ENCODE measurements around the gene CDH23.
A peak's percentile ranks its signal among the peaks of the same experiment; 100 is the strongest.

Gene CDH23

DNA sequence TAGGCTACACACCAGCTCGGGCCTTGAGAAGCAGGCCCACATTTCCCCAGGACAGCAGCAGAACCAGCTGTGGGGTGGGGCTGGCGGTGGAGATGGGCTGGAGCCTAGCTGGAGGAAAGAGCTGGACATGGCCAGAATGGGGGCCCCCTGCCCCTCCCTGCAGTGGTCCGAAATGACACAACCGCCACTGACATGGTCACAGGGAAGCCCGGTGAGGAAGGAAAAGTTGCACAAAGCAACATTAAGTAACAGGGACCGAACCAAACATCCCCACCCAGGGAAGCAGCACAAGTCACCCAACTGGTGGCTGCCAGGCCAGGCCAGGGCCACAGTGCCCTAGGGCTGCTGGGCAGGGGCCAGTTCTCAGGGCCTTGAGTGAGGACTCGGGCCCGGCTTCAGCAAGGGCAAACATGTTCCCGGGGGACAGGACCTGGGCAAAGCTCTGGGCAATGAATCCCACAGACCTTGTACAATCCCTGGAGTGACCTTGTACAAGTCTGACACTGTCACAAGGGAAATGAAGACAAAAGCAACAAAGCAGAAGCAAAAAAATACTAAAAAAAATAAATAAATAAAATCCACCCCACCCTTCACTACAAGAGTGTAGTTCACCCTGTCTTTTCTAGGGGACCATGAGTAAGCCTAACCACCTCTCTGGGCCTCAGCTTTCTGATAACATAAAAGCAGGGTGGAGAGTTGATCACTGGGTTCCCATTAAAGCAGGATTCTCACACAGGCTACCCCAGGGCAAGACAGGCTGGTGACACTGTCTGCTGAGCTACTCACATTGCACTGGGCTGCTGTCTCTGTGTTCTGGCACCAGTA lies 421.3 kb downstream of the CDH23 start:
- no peak for ATAC-seq (ENCODE audit: low read depth)
- Mint-ChIP-seq H3K9me3 (no peaks in the 10 kb centered on the region), H3K36me3 (peaks cover 30% of the 10 kb centered on the region), H3K27me3 (no peaks in the 10 kb centered on the region), H3K4me3 (no peak overlapping the region), H3K27ac (no peak overlapping the region), H3K4me1 (peaks cover 4% of the 10 kb centered on the region)
- no peak for DNase-seq (ENCODE audit: low spot score in 2 of 2)

DNA sequence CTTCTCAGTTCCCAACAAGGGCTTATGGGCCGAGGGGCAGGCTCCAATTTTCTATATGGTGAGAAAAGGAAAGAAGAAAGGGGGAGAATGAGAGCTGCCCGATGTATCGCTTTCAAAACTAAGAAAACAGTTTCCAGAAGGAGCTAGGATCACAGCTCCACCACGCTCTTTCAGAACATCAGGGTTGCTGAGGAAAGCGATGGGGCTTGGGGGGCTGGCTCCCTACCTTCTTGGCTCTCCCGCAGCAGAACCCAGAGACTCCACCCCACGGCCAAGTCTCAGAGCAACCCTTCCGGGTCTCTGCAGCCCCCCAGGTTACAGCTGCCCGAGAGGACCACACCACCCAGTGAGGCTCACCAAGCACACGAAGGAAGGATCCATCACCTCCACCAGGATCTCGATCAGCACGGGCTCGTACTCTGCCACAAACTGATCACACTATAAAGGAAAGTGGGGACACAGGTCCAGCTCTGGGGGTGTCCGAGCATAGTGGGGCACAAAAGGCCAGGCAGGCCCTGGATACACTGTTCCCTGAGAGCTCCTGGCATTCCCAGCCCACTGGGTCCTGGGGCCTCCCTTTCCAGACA lies 422.0 kb downstream of the CDH23 start:
- Mint-ChIP-seq H3K4me1 (peaks cover 4% of the 10 kb centered on the region), H3K27me3 (no peaks in the 10 kb centered on the region), H3K36me3 (peaks cover 32% of the 10 kb centered on the region), H3K9me3 (no peaks in the 10 kb centered on the region), H3K4me3 (no peak overlapping the region), H3K27ac (no peak overlapping the region)
- ATAC-seq (ENCODE audit: low read depth) (no peak), DNase-seq (ENCODE audit: low spot score in 2 of 2) (no peak)

DNA sequence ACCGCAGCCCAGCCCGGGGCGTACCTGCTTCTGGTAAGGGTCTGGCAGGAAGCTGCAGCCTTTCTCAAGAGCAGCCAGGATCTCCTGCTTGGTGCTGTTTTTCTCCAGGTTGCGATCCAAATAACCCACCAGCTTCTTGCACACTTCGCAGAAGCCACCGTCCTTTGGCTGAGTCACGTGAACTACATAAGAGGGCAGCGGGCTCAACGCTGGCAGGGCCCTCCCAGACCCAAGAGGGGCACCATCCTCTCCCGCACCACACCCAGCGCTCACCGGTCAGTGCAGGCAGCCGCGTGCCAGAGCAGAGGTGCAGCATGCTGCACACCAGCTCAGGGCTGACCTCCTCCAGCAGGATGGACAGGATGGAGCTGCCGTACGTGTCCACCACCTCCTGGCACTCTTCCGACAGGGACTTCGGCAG lies 422.7 kb downstream of the CDH23 start:
- no peaks in the 10 kb centered on the region for H3K9me3 Mint-ChIP-seq
- ATAC-seq (ENCODE audit: low read depth) (no peak), DNase-seq (ENCODE audit: low spot score in 2 of 2) (no peak)

DNA sequence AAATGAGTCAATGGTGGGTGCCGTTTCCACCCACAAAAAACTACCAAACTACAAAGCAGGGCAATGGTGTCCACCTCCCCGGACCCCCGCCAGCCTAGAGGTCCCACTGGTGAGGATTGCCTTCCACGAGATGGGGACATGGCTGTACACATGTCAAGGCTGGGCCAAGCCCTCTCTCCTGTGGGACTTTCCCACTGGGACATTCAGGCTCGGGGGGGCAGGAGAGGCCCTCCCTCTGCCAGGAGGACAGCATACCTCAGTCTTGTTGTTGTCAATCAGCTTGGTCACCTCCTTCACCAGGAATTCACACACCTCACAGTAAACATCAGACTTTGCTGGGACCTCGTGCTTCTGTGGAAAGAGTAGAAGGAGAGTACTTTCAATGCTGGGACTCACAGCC lies 423.3 kb downstream of the CDH23 start:
- no peak overlapping the region for H3K4me3 Mint-ChIP-seq
- ATAC-seq (ENCODE audit: low read depth): no peak
- H3K36me3 Mint-ChIP-seq: peaks cover 32% of the 10 kb centered on the region
- H3K27me3 Mint-ChIP-seq: no peaks in the 10 kb centered on the region
- no peaks in the 10 kb centered on the region for H3K9me3 Mint-ChIP-seq
- H3K27ac Mint-ChIP-seq: no peak overlapping the region
- no peak for DNase-seq (ENCODE audit: low spot score in 2 of 2)
- H3K4me1 Mint-ChIP-seq: no peaks in the 10 kb centered on the region

More for the DNA sequence above, 422.7 kb downstream of the CDH23 start:
- H3K36me3 Mint-ChIP-seq: peaks cover 32% of the 10 kb centered on the region
- no peaks in the 10 kb centered on the region for H3K27me3 Mint-ChIP-seq
- H3K4me3 Mint-ChIP-seq: no peak overlapping the region
- no peak overlapping the region for H3K27ac Mint-ChIP-seq
- H3K4me1 Mint-ChIP-seq: peaks cover 2% of the 10 kb centered on the region

DNA sequence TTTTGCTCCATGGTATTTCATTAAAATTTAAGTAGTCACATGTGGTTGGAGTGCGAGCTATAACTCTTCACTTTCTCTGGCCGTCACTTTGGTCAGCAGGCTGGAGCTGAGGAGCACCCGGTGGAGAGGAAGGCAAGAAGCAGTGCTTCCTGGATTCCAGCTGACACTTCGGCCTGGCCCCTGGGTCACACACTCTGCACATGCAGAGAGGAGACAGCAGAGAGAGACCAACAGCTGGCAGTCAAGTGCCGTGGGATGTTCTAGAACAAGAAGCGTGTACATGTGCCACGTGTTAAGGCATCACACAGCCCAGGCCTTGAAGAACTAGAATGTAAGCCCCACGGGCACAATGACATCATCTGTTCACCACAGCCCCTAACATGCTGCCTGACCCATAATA lies 424.2 kb downstream of the CDH23 start:
- no peaks in the 10 kb centered on the region for H3K27me3 Mint-ChIP-seq
- no peak for ATAC-seq (ENCODE audit: low read depth)
- no peak overlapping the region for H3K27ac Mint-ChIP-seq
- peaks cover 36% of the 10 kb centered on the region for H3K36me3 Mint-ChIP-seq
- no peak overlapping the region for H3K4me3 Mint-ChIP-seq
- H3K9me3 Mint-ChIP-seq: no peaks in the 10 kb centered on the region
- no peaks in the 10 kb centered on the region for H3K4me1 Mint-ChIP-seq
- no peak for DNase-seq (ENCODE audit: low spot score in 2 of 2)

DNA sequence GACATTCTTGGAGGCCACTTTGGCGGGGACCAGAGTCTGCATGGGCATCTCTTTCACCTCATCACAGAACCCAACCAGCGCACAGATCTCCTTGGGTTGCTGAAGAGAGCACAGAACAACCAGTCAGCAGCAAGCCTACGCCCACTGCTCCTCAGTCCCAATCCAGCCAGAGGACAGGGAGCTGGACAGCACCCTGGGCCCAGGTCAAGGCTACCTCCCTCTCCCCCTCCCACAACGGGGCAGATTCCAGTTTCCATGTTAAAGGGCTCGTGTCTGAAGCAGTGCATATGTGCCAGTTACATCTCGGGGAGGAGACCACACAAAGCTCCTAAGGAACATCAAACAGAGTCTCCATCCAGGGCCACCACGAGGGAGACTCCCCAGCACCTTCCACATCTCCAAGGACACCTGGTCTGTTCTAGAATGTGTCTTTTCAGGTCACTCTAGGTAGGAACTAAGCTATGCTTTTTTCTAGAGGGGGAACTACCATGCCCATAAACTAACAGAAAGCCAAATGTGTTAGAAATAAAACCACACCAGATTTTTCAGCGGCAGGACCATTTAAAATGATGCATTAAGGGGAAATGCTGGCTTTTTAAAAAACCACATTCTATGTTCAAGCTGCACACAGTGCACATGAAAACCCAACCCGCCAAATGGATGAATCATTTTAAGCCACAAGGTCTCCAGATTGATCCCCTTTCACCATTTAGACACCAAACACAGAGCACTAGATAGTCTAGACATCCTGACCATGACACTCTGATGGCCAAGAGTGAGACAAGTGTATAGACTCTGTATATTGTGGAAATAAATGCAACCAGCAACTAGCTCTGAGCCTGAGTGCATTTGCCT lies 425.4 kb downstream of the CDH23 start:
- Mint-ChIP-seq H3K9me3 (no peaks in the 10 kb centered on the region), H3K4me1 (no peaks in the 10 kb centered on the region), H3K4me3 (no peak overlapping the region), H3K36me3 (peaks cover 36% of the 10 kb centered on the region), H3K27me3 (no peaks in the 10 kb centered on the region), H3K27ac (no peak overlapping the region)
- no peak for ATAC-seq (ENCODE audit: low read depth)
- DNase-seq (ENCODE audit: low spot score in 2 of 2): no peak

DNA sequence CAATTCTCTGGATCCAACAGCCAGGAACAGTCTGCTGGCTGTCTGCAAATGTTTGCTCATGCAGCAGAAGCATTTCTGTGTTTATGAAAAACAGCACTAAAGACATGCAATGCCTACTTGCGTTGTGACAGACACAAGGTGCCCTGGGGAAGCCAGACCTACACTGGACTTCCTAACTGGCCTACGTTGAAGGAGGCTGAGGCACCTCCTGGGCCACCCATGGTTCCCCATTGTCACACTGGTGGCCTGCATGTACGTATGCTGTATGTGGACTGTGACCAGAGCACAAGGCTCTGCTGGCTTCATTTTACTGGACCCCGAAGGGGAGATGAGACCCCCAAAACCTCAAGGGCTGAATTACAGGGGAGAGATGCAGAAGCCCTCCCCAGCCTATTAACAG lies 426.6 kb downstream of the CDH23 start:
- H3K27me3 Mint-ChIP-seq: no peaks in the 10 kb centered on the region
- H3K4me3 Mint-ChIP-seq: no peak overlapping the region
- ATAC-seq (ENCODE audit: low read depth) (no peak), DNase-seq (ENCODE audit: low spot score in 2 of 2) (no peak)
- peaks cover 37% of the 10 kb centered on the region for H3K36me3 Mint-ChIP-seq
- H3K27ac Mint-ChIP-seq: no peak overlapping the region
- H3K9me3 Mint-ChIP-seq: no peaks in the 10 kb centered on the region
- no peaks in the 10 kb centered on the region for H3K4me1 Mint-ChIP-seq

DNA sequence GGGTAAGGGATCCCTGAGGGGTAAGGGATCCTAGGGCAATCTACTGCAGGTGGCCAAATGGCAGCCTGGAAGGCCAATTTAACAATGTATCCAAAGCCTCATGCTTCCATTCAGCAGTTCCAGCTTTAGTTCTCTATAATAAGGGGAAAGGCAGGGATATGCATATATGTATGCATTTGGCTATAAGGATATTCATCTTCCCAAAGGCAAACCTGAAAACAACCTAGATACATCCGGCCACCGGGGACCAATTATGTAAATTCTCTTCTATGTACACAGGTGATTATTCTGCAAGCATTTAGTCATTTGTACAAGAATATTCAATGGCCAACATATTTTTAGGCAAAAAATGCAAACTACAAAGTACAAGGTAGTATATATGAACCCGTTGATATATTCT lies 427.6 kb downstream of the CDH23 start:
- Mint-ChIP-seq H3K27ac (no peak overlapping the region), H3K4me1 (no peaks in the 10 kb centered on the region), H3K9me3 (no peaks in the 10 kb centered on the region), H3K36me3 (peaks cover 33% of the 10 kb centered on the region), H3K27me3 (no peaks in the 10 kb centered on the region), H3K4me3 (no peak overlapping the region)
- ATAC-seq (ENCODE audit: low read depth) (no peak), DNase-seq (ENCODE audit: low spot score in 2 of 2) (no peak)

DNA sequence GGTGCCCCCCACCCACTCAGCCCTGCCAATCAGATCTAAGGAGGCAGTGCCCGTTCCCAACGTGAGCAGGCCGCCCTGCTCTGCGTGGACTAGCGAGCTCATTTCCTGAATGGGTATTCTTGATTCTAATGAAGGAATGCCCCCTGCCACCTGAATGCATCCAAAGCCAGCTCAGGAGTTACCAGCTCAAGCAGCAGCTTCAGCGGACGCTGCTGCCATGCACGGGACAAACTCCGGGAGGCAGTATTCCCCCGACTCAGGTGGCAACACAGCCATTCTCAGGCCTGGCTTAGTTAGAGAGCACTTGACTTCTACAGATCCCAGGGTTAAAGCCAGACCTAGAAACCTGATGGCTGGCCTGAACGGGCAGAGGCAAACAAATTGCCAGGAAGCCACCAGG lies 428.5 kb downstream of the CDH23 start:
- Mint-ChIP-seq H3K4me3 (no peak overlapping the region), H3K27ac (no peak overlapping the region), H3K4me1 (peaks cover 2% of the 10 kb centered on the region), H3K36me3 (peaks cover 36% of the 10 kb centered on the region), H3K9me3 (no peaks in the 10 kb centered on the region), H3K27me3 (no peaks in the 10 kb centered on the region)
- ATAC-seq (ENCODE audit: low read depth): no peak
- DNase-seq (ENCODE audit: low spot score in 2 of 2): no peak

DNA sequence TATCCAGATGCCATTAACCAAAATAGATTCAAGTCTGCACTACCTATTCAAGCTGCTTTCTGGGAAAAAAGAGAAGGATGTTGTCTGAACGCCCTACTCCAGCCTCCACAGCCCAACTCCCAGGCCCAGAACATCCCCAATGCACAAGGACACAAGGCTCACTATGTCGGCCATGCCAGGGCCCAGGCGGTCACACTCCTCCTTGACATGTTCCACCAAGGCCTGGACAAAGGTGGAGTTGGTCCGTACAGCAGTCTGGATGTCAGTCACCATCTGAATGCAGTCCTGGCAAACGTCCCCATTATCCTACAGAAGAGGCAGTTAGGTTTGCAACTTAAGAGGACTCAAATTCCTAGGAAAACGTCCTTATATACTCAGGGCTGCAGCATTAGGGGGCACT lies 431.1 kb downstream of the CDH23 start:
- H3K4me3 Mint-ChIP-seq: no peak overlapping the region
- no peaks in the 10 kb centered on the region for H3K9me3 Mint-ChIP-seq
- H3K4me1 Mint-ChIP-seq: peaks cover 5% of the 10 kb centered on the region
- peaks cover 41% of the 10 kb centered on the region for H3K36me3 Mint-ChIP-seq
- ATAC-seq (ENCODE audit: low read depth) (no peak), DNase-seq (ENCODE audit: low spot score in 2 of 2) (no peak)
- no peak overlapping the region for H3K27ac Mint-ChIP-seq
- H3K27me3 Mint-ChIP-seq: no peaks in the 10 kb centered on the region

DNA sequence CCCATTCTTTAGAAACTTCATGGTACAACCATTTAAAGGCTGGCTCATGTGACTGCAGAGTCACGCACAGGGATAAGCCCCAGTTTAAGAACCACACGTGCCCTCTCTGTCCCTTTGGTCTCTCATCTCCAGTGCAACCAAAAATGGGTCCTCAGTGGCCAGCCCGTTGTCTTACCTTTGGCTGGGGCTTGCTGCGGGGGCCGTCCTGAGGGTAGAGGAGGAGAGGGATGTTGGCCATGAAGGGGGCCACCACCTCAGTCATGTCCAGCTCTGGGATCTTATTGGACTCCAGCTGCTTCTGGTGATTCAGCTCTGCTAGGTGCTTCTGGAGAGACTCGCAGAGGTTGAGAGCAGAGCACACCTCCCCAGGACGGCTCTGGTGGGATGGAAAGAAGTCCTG lies 432.0 kb downstream of the CDH23 start:
- no peak overlapping the region for H3K27ac Mint-ChIP-seq
- H3K4me1 Mint-ChIP-seq: peaks cover 13% of the 10 kb centered on the region
- no peaks in the 10 kb centered on the region for H3K27me3 Mint-ChIP-seq
- ATAC-seq (ENCODE audit: low read depth) (no peak), DNase-seq (ENCODE audit: low spot score in 2 of 2) (no peak)
- H3K9me3 Mint-ChIP-seq: no peaks in the 10 kb centered on the region
- H3K4me3 Mint-ChIP-seq: no peak overlapping the region
- peaks cover 42% of the 10 kb centered on the region for H3K36me3 Mint-ChIP-seq

DNA sequence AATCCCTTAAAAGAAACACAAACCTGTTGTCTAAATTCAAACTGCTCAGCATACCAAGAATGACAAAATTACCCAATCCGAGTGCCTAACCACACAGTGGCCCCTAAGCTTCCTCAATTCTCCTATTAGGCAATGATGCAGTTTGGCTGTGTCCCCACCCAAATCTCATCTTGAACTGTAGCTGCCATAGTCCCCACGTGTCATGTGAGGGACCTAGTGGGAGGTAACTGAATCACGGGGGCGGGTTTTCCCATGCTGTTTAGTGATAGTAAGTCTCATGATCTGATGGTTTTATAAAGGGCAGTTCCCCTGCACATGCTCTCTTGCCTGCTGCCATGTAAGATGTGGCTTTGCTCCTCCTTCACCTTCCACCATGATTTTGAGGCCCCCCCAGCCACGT lies 432.5 kb downstream of the CDH23 start:
- ATAC-seq (ENCODE audit: low read depth): peak; percentile 21
- Mint-ChIP-seq H3K4me3 (no peak overlapping the region), H3K27ac (no peak overlapping the region), H3K36me3 (peaks cover 42% of the 10 kb centered on the region), H3K4me1 (peaks cover 16% of the 10 kb centered on the region), H3K27me3 (no peaks in the 10 kb centered on the region), H3K9me3 (no peaks in the 10 kb centered on the region)
- DNase-seq (ENCODE audit: low spot score in 2 of 2): no peak

DNA sequence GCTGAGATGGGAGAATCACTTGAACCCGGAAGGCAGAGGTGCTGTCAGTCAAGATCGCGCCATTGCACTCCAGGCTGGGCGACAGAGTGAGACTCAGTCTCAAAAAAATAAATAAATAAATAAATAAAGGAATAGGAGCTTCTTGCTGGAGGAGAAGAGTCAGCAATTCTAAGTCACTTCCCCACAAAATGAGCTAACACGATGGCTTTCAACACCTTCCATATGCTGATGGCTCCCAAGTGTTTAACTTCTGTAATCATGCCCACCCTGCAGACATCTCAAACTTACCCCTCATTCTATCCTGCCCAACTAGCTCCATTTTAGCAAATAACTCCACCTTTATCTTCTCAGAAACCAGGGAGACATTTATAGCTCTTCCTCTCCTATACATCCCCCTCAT lies 433.2 kb downstream of the CDH23 start:
- ATAC-seq (ENCODE audit: low read depth) (no peak), DNase-seq (ENCODE audit: low spot score in 2 of 2) (no peak)
- Mint-ChIP-seq H3K27ac (peak overlapping the region; percentile 74), H3K4me1 (peaks cover 18% of the 10 kb centered on the region), H3K36me3 (peaks cover 42% of the 10 kb centered on the region), H3K27me3 (no peaks in the 10 kb centered on the region), H3K4me3 (no peak overlapping the region), H3K9me3 (no peaks in the 10 kb centered on the region)

DNA sequence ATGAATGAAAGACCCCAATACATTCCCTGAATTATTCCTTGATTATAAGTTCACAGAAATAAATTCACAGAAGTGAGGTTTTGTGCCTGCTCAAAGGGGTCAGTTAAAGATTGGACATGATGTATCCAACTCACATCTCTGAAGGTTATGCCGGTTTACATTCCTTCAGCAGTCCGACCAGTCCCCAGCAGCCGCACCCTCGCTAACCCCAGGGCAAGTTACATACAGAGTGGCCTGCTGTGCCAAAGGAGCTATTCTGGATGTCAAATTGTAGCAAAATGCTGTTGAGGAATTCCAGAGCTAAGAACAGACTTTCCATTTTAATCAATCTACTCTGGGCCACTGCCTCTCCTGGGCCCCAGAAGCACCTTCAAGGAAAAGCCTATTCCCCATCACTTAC lies 434.0 kb downstream of the CDH23 start:
- peaks cover 41% of the 10 kb centered on the region for H3K36me3 Mint-ChIP-seq
- no peaks in the 10 kb centered on the region for H3K9me3 Mint-ChIP-seq
- no peak for ATAC-seq (ENCODE audit: low read depth)
- peak overlapping the region; percentile 74 for H3K27ac Mint-ChIP-seq
- DNase-seq (ENCODE audit: low spot score in 2 of 2): no peak
- H3K4me3 Mint-ChIP-seq: no peak overlapping the region
- H3K4me1 Mint-ChIP-seq: peaks cover 18% of the 10 kb centered on the region
- no peaks in the 10 kb centered on the region for H3K27me3 Mint-ChIP-seq
